GM13977 (cell line): ENCODE measurements around the gene ADIPOR1.

Experiments used
- DNase-seq: peaks from one replicate; pipeline ENCODE4 v3.0.0; 2012; ENCODE audit warnings: low spot score
- in situ Hi-C: fragments of 300-500 bp; cut with MboI; formaldehyde crosslinking; loops from one replicate; pipeline ENCODE4 v1.12.0; 2022; ENCODE audit warnings: low sequenced_read_pairs, low pct_unique_long_range_greater_than_20kb, mixed read lengths, inconsistent platforms; ENCODE audit not compliant: unreplicated experiment
- TF ChIP-seq, protein P1 (sequence below): IDR thresholded peaks from 2 replicates; pipeline ENCODE4 v1.5.1; 2012; ENCODE audit warnings: mild to moderate bottlenecking, control low read depth; ENCODE audit not compliant: insufficient read depth; ENCODE audit errors: extremely low read depth, missing control alignments

ADIPOR1 gene

DNA sequence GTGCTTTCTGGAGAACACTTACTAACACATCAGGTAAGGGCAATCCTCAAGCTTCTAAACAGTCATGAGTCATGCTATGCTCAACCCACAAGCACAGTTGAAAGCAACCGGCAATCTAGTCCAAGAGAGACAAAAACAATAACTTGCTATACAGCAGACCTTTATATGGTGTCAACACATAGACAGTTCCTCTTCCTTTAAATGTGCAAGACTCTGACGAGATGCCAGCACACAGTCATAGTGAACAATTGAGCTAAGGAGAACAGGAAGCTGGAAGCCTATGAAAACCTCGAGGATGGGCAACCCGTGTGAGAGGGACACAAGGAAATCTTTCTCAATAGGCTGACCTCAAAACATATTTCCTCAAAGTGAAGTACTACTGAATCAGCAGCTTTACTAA lies 5.3 kb downstream of the ADIPOR1 start:
- TF ChIP-seq, protein P1, sequence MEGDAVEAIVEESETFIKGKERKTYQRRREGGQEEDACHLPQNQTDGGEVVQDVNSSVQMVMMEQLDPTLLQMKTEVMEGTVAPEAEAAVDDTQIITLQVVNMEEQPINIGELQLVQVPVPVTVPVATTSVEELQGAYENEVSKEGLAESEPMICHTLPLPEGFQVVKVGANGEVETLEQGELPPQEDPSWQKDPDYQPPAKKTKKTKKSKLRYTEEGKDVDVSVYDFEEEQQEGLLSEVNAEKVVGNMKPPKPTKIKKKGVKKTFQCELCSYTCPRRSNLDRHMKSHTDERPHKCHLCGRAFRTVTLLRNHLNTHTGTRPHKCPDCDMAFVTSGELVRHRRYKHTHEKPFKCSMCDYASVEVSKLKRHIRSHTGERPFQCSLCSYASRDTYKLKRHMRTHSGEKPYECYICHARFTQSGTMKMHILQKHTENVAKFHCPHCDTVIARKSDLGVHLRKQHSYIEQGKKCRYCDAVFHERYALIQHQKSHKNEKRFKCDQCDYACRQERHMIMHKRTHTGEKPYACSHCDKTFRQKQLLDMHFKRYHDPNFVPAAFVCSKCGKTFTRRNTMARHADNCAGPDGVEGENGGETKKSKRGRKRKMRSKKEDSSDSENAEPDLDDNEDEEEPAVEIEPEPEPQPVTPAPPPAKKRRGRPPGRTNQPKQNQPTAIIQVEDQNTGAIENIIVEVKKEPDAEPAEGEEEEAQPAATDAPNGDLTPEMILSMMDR = no peak
- in situ Hi-C loops = no loop called here
- DNase-seq = no peak

DNA sequence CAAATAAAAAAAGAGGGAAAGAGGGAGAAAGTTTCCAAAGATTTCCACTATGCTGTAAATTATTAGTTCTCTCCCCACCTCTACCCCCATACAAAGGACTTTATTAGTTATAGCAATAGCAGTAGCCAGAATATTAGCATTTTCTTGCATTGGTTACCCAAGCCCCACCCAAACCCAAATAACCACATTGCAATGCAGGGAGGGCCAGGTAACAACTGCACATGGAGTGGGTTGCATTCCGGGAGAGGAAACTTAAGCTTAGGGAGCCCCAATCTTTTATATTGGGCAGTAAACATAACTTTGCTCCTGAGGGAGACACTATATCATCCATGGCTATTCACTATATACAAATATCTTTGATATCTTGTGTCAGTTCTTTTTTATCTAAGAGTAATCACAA lies 6.0 kb downstream of the ADIPOR1 start:
- in situ Hi-C loops = no loop called here
- no peak for DNase-seq
- TF ChIP-seq, protein P1 = no peak

GRCh38 chr1:202951437-202951836 lies 6.7 kb downstream of the ADIPOR1 start:
- in situ Hi-C loops = no loop called here
- TF ChIP-seq, protein P1 = no peak

DNA sequence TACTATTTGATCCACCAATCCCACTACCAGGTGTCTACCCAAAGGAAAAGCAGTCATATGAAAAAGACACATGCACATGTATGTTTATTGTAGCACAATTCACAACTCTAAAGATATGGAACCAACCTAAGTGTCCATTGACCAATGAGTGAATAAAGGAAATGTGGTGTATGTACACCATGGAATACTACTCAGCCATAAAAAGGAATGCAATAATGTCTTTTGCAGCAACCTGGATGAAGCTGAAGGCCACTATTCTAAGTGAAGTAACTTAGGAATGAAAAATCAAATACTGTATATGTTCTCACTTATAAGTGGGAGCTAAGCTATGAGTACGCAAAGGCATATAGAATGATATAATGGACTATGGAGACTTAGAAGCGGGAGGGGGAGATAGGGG lies 12.6 kb downstream of the ADIPOR1 start:
- in situ Hi-C loops = no loop called here
- TF ChIP-seq, protein P1 = no peak
- DNase-seq = no peak

More at GRCh38 chr1:202951437-202951836, 6.7 kb downstream of the ADIPOR1 start:
- DNase-seq = no peak

DNA sequence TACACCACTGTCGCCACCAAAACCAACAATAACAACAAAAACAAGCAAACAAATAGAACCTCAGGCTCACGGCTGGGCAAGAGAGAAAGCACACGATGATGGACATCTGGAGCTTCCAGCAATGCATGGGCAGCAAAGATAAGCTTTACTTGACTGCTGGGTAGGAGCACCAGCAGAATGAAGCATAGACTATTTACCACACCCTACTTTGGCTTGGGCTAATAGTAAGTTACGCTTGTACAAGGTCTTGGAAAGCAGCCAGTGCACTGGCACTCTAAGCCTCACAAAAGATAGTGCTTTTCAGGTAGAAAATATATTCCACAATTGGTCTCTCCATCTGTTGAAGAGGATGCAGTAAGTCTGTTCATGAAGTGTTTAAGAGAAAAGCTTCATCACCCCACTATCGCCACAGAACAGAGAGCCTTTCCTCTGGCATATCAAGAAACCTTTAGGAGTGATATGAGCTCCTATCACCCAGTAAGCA lies 13.6 kb downstream of the ADIPOR1 start:
- in situ Hi-C loops = no loop called here
- TF ChIP-seq, protein P1 = no peak
- no peak for DNase-seq

DNA sequence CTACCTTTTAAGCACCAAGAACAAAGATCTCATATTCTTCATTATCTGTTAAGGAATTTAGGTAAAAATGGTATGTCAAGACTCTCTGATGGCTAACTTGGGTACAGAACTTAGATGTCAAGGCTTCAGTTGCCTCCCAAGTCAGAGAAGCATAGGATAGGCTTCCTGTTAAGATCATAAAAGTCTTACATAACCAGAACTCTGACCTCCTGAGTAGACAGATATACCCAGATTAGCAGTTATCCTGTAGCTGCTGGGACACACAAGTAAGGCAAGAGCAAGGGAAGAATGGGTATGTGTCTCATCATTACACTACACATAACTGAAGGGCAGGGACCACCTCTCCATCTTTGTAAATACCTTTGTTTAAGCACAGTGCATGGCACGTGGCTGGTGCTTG lies 15.7 kb downstream of the ADIPOR1 start:
- TF ChIP-seq, protein P1 = no peak
- in situ Hi-C loops = no loop called here
- DNase-seq = no peak

GRCh38 chr1:202941372-202941771 lies 16.7 kb downstream of the ADIPOR1 start:
- DNase-seq = no peak
- in situ Hi-C loops = no loop called here
- TF ChIP-seq, protein P1 = no peak
